Right cardiac atrium (tissue), 5 donors: ENCODE measurements around the gene NPAS2. TPM values are rescaled to one million over a fixed set of nuclear protein-coding genes. Genes with fewer than 3 reads are reported as not detected.

Source experiments
- ATAC-seq, 2 donors: fragments of 200-7000 bp; cut with Tn5 transposase; one replicate each; pipeline versions ENCODE4 v1.8.0 to v1.9.1; 2020; ENCODE audit warnings: moderate library complexity in 2 of 2, mild to moderate bottlenecking in 1 of 2
- DNase-seq, 3 donors: peaks; one replicate each; pipeline ENCODE4 v3.0.0-alpha.2; 2020
- H3K27ac ChIP-seq: one replicate; pipeline ENCODE4 v1.5.1; 2013; ENCODE audit warnings: mild to moderate bottlenecking, low read length, control low read depth, moderate library complexity
- H3K27me3 ChIP-seq: one replicate; pipeline ENCODE4 v1.6.1; 2013; ENCODE audit not compliant: control insufficient read depth, insufficient read depth
- H3K4me1 ChIP-seq: one replicate; pipeline ENCODE4 v1.6.1; 2013; ENCODE audit warnings: low read length; ENCODE audit not compliant: control insufficient read depth, insufficient read depth
- H3K4me3 ChIP-seq: one replicate; pipeline ENCODE4 v1.5.1; 2013; ENCODE audit warnings: low read length, control low read depth
- H3K9me3 ChIP-seq: one replicate; pipeline ENCODE4 v1.6.1; 2013; ENCODE audit warnings: low read length; ENCODE audit not compliant: control insufficient read depth
- WGBS: extraction: QIAGEN DNeasy Blood & Tissue Kit; methylation state at CpG from one replicate; pipeline ENCODE4 v1.1.7; 2013; 5-methylcytosine and 5-hydroxymethylcytosine counted together
- intact Hi-C, 4 donors: fragments of 100-400 bp; cut with DNase I; formaldehyde crosslinking; loops; one replicate each; pipeline versions ENCODE4 v1.11.0 to v1.14.0; 2022 to 2023
- polyA plus RNA-seq: library from polyadenylated mRNA; stranded (reverse); fragments of 200-250 nt; gene quantifications from one replicate; pipeline ENCODE4 v1.2.3, GENCODE V29; 2013
- total RNA-seq, 4 donors: library from RNA; stranded (reverse); fragmentation: NEBNext Ultra II Directional; extraction: Animal tissue kit (Norgen Biotek cat#: 25700); gene quantifications; one replicate each; pipeline ENCODE4 v1.2.1, GENCODE V29; 2021
- donor health status: healthy with polysubstance abuse.
- donor health status: DM: no; HTN: yes; CAD: no.
- donor health status: DM: no; HTN: no; CAD: no.
- donor health status: DM: no; HTN: yes; CAD: no; lungs with severe emphysema.
- donor health status: DM: yes; HTN: yes; CAD: no.

NPAS2 gene
- total and polyA plus RNA-seq, 5 donors: 36.8 to 53.4 (median 40.1) TPM

DNA sequence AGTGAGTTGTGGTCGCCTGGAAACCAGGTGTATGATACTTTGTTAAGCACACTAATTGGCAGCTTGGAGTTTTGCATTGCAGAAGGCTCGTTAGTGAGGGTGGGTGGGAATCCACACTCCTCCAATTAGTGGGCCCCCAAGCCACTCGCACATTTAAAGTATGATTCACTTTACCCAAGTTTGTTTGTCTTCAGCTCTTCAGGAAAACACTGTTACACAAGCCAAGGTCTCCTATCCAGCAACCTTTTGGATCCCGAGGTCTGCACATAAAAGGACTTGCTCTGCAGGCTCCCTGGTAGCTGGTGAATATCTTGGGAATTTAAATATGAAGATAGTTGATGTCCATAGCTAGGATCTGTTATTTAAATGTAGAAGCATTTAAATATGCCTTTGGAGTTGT lies 66.1 kb downstream of the NPAS2 start:
- Histone ChIP-seq H3K4me3 (no peak overlapping the region), H3K9me3 (no peaks in the 10 kb centered on the region), H3K27me3 (no peaks in the 10 kb centered on the region), H3K27ac (no peak overlapping the region), H3K4me1 (peaks cover 7% of the 10 kb centered on the region)
- intact Hi-C loops: no loop called here
- WGBS: 76% methylated on average over 4 of the region's 4 CpGs
- ATAC-seq: no peak
- DNase-seq: no peak

- H3K27me3 ChIP-seq: no peaks in the 10 kb centered on the region
Measured at GRCh38 chr2:100887039-100887578, 67.2 kb downstream of the NPAS2 start.

GRCh38 chr2:100887713-100888495 lies 68.0 kb downstream of the NPAS2 start:
- H3K9me3 ChIP-seq: no peaks in the 10 kb centered on the region
- intact Hi-C loops: no loop called here
- no peaks in the 10 kb centered on the region for H3K27me3 ChIP-seq
- no peak for DNase-seq
- no peak overlapping the region for H3K27ac ChIP-seq
- 71% methylated on average over 14 of the region's 14 CpGs for WGBS
- no peak overlapping the region for H3K4me3 ChIP-seq
- ATAC-seq: no peak
- peaks cover 11% of the 10 kb centered on the region for H3K4me1 ChIP-seq

More at GRCh38 chr2:100887039-100887578, 67.2 kb downstream of the NPAS2 start:
- no peaks in the 10 kb centered on the region for H3K9me3 ChIP-seq
- no peak for DNase-seq
- H3K4me3 ChIP-seq: no peak overlapping the region
- WGBS: 74% methylated on average over 11 of the region's 11 CpGs
- no peak overlapping the region for H3K27ac ChIP-seq
- intact Hi-C loops: no loop called here
- H3K4me1 ChIP-seq: peaks cover 11% of the 10 kb centered on the region
- ATAC-seq: no peak

DNA sequence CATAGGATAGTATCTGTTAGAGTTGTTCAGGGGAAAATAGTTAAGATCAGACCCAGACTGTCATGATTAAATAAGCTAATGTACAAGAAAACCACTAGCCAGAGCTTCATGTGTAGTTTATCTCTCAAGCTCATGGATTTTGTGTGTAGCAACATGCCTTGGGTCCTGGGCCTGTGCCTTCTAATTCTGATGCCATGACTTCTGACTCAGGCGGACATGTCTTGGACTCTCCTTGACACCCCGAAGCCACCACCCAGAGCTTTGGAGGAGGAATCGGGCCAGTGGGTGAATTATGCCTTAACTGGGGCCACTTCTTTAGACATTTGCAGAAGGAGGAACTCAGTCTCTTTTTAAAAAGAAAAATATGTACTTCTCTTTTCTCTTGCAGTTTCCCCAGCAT lies 68.7 kb downstream of the NPAS2 start:
- DNase-seq: no peak
- H3K27me3 ChIP-seq: no peaks in the 10 kb centered on the region
- peaks cover 7% of the 10 kb centered on the region for H3K4me1 ChIP-seq
- no peak overlapping the region for H3K27ac ChIP-seq
- H3K4me3 ChIP-seq: no peak overlapping the region
- no peak for ATAC-seq
- 86% methylated on average over 3 of the region's 3 CpGs for WGBS
- intact Hi-C loops: no loop called here
- no peaks in the 10 kb centered on the region for H3K9me3 ChIP-seq

- 82% methylated on average over 6 of the region's 6 CpGs for WGBS
- Histone ChIP-seq H3K27me3 (no peaks in the 10 kb centered on the region), H3K27ac (no peak overlapping the region), H3K9me3 (no peaks in the 10 kb centered on the region), H3K4me3 (no peak overlapping the region), H3K4me1 (peaks cover 9% of the 10 kb centered on the region)
- ATAC-seq: no peak
- intact Hi-C loops: no loop called here
- DNase-seq: no peak
Measured at GRCh38 chr2:100889286-100889685, 69.3 kb downstream of the NPAS2 start.

GRCh38 chr2:100891906-100892642 lies 72.1 kb downstream of the NPAS2 start:
- H3K9me3 ChIP-seq: no peaks in the 10 kb centered on the region
- H3K4me1 ChIP-seq: peaks cover 17% of the 10 kb centered on the region
- intact Hi-C loops: no loop called here
- DNase-seq (peak in 2 of 3 donors; percentile 46 to 82), ATAC-seq (peak; percentile 47 to 71)
- 64% methylated on average over 16 of the region's 16 CpGs for WGBS
- peak overlapping the region; percentile 47 for H3K27ac ChIP-seq
- H3K4me3 ChIP-seq: no peak overlapping the region
- no peaks in the 10 kb centered on the region for H3K27me3 ChIP-seq

- ATAC-seq (peak in 1 of 2 donors; percentile 63), DNase-seq (peak in 1 of 3 donors; percentile 28)
- WGBS: 79% methylated on average over 6 of the region's 6 CpGs
- H3K27me3 ChIP-seq: no peaks in the 10 kb centered on the region
- H3K4me1 ChIP-seq: peaks cover 18% of the 10 kb centered on the region
- H3K27ac ChIP-seq: peak overlapping the region; percentile 76
- intact Hi-C loops: no loop called here
- no peak overlapping the region for H3K4me3 ChIP-seq
- H3K9me3 ChIP-seq: no peaks in the 10 kb centered on the region
Measured at GRCh38 chr2:100893392-100894104, 73.6 kb downstream of the NPAS2 start.

GRCh38 chr2:100894105-100894795 lies 74.3 kb downstream of the NPAS2 start:
- intact Hi-C loops: no loop called here
- Histone ChIP-seq H3K4me1 (peaks cover 18% of the 10 kb centered on the region), H3K9me3 (no peaks in the 10 kb centered on the region), H3K4me3 (no peak overlapping the region), H3K27ac (peak overlapping the region; percentile 76), H3K27me3 (no peaks in the 10 kb centered on the region)
- ATAC-seq: peak in 1 of 2 donors; percentile 7
- DNase-seq: no peak
- WGBS: 63% methylated on average over 5 of the region's 5 CpGs

DNA sequence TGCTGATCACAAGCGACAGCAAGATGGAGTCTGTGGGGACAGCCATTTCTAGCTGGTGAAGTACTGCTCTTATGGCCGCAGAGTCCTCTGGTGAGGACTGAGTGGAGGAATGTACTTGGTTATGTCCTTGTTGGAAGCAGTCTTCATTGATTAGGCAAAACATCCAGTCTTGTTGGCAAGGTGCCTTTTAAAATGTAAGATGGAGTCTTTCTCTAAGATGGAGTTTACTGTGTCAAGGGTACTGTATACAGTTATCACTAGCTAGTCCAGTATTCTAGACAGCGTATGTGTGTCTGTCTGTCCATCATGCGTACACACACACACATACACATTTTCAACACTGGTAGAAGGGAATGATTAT lies 74.8 kb downstream of the NPAS2 start:
- H3K9me3 ChIP-seq: no peaks in the 10 kb centered on the region
- no peak overlapping the region for H3K4me3 ChIP-seq
- no peak for ATAC-seq
- intact Hi-C loops: no loop called here
- H3K27ac ChIP-seq: peak overlapping the region; percentile 67
- H3K27me3 ChIP-seq: no peaks in the 10 kb centered on the region
- DNase-seq: no peak
- WGBS: 95% methylated on average over 4 of the region's 4 CpGs
- peaks cover 18% of the 10 kb centered on the region for H3K4me1 ChIP-seq

DNA sequence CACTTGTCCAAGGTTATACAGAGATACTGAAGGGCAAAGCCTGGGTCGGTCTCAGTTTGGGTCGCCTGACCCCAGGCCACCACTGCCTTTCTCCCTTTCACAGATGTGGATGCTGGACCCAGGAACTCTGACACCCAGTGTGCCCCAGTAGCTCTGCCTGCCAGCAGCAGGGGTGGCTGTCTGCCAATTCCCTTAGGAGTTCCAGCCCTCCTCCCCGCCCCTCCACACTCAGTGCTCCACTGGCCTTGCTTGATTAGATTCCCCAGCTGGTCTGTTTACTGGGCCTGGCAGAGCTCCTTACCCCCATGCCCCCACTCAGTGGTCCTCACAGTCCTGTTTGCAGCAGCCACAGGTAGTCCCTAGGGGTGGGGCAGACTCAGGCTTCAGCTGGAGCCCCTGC lies 75.5 kb downstream of the NPAS2 start:
- DNase-seq (peak; percentile 57 to 83 (median 76)), ATAC-seq (peak; percentile 55 to 62)
- 77% methylated on average over 3 of the region's 3 CpGs for WGBS
- Histone ChIP-seq H3K27ac (peak overlapping the region; percentile 28), H3K9me3 (no peaks in the 10 kb centered on the region), H3K4me1 (peaks cover 18% of the 10 kb centered on the region), H3K4me3 (no peak overlapping the region), H3K27me3 (no peaks in the 10 kb centered on the region)
- intact Hi-C loops: no loop called here
